22Rv1 (cell line): ENCODE measurements around the gene CAVIN2.

Source experiments
- ZFX ChIP-seq: fragments of 450-650 bp; IDR thresholded peaks from 2 replicates; pipeline ENCODE4 v1.6.1; 2017; ENCODE audit warnings: antibody characterized with exemption, borderline replicate concordance
- TF ChIP-seq, protein P1 (sequence below): fragments of 450-650 bp; IDR thresholded peaks from 2 replicates; pipeline ENCODE4 v1.5.1; 2017; ENCODE audit warnings: mild to moderate bottlenecking

- TF ChIP-seq, protein P1, sequence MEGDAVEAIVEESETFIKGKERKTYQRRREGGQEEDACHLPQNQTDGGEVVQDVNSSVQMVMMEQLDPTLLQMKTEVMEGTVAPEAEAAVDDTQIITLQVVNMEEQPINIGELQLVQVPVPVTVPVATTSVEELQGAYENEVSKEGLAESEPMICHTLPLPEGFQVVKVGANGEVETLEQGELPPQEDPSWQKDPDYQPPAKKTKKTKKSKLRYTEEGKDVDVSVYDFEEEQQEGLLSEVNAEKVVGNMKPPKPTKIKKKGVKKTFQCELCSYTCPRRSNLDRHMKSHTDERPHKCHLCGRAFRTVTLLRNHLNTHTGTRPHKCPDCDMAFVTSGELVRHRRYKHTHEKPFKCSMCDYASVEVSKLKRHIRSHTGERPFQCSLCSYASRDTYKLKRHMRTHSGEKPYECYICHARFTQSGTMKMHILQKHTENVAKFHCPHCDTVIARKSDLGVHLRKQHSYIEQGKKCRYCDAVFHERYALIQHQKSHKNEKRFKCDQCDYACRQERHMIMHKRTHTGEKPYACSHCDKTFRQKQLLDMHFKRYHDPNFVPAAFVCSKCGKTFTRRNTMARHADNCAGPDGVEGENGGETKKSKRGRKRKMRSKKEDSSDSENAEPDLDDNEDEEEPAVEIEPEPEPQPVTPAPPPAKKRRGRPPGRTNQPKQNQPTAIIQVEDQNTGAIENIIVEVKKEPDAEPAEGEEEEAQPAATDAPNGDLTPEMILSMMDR: no peak
- no peak for TF ChIP-seq ZFX
Measured at GRCh38 chr2:191877875-191878274, 31.0 kb upstream of the CAVIN2 start.
